Jurkat, Clone E6-1 (cell line): ENCODE data around the gene CNN3.
"Not testable (repeated sequence)": the region's sequence is repeated elsewhere in the genome, so short reads cannot be mapped to it uniquely, and the experiment has no call there.

ENCODE experiments used
- DNase-seq: peaks from one replicate; pipeline ENCODE4 v3.0.0-alpha.2; 2011; ENCODE audit warnings: low read depth, low spot score
- H3K4me3 ChIP-seq: 2 replicates; pipeline ENCODE4 v1.5.1; 2011; ENCODE audit warnings: mild to moderate bottlenecking, low read length, control low read depth, moderate library complexity

Gene CNN3

GRCh38 chr1:94951509-94952208, 24.7 kb upstream of the CNN3 start:
- no peak for DNase-seq
- H3K4me3 ChIP-seq = no peak overlapping the region

- no peak overlapping the region for H3K4me3 ChIP-seq
- DNase-seq = no peak
Observed at GRCh38 chr1:94951046-94951445, 24.1 kb upstream of the CNN3 start.

GRCh38 chr1:94949681-94950661, 23.1 kb upstream of the CNN3 start:
- no peak overlapping the region for H3K4me3 ChIP-seq
- DNase-seq = peak; percentile 25

GRCh38 chr1:94947437-94947836, 20.5 kb upstream of the CNN3 start:
- no peak for DNase-seq
- H3K4me3 ChIP-seq = no peak overlapping the region

- H3K4me3 ChIP-seq = no peak overlapping the region
- no peak for DNase-seq
Observed at GRCh38 chr1:94946886-94947285, 20.0 kb upstream of the CNN3 start.

- H3K4me3 ChIP-seq = no peak overlapping the region
- DNase-seq = no peak
Observed at GRCh38 chr1:94942171-94943128, 15.5 kb upstream of the CNN3 start.

GRCh38 chr1:94941480-94941879, 14.6 kb upstream of the CNN3 start:
- DNase-seq, H3K4me3 ChIP-seq: not testable (repeated sequence)

GRCh38 chr1:94940738-94941137, 13.8 kb upstream of the CNN3 start:
- H3K4me3 ChIP-seq = no peak overlapping the region
- no peak for DNase-seq

- no peak overlapping the region for H3K4me3 ChIP-seq
- no peak for DNase-seq
Observed at GRCh38 chr1:94937820-94938219, 10.9 kb upstream of the CNN3 start.

GRCh38 chr1:94936861-94937620, 10.1 kb upstream of the CNN3 start:
- H3K4me3 ChIP-seq = no peak overlapping the region
- no peak for DNase-seq

- H3K4me3 ChIP-seq = no peak overlapping the region
Observed at GRCh38 chr1:94935476-94935875, 8.6 kb upstream of the CNN3 start.

GRCh38 chr1:94935034-94935433, 8.1 kb upstream of the CNN3 start:
- no peak overlapping the region for H3K4me3 ChIP-seq
- DNase-seq = no peak

More at GRCh38 chr1:94935476-94935875, 8.6 kb upstream of the CNN3 start:
- no peak for DNase-seq

GRCh38 chr1:94934551-94934950, 7.6 kb upstream of the CNN3 start:
- H3K4me3 ChIP-seq = no peak overlapping the region
- no peak for DNase-seq

GRCh38 chr1:94931254-94931841, 4.4 kb upstream of the CNN3 start:
- DNase-seq = no peak

GRCh38 chr1:94929351-94930217, 2.7 kb upstream of the CNN3 start:
- DNase-seq = no peak
- no peak overlapping the region for H3K4me3 ChIP-seq

More at GRCh38 chr1:94931254-94931841, 4.4 kb upstream of the CNN3 start:
- no peak overlapping the region for H3K4me3 ChIP-seq

GRCh38 chr1:94928293-94928939, 1.5 kb upstream of the CNN3 start:
- no peak for DNase-seq
- H3K4me3 ChIP-seq = no peak overlapping the region
